GM18508 (cell line): Measurements from ENCODE around the gene SIN3A.
"Not testable (repeated sequence)": the region's sequence is repeated elsewhere in the genome, so short reads cannot be mapped to it uniquely, and the experiment has no call there.

Experiments
- ATAC-seq: cut with Tn5 transposase; IDR thresholded peaks from one replicate; pipeline ENCODE4 v1.9.1; 2021; ENCODE audit warnings: moderate number of reproducible peaks; ENCODE audit not compliant: insufficient read depth, unreplicated experiment

Gene SIN3A

DNA sequence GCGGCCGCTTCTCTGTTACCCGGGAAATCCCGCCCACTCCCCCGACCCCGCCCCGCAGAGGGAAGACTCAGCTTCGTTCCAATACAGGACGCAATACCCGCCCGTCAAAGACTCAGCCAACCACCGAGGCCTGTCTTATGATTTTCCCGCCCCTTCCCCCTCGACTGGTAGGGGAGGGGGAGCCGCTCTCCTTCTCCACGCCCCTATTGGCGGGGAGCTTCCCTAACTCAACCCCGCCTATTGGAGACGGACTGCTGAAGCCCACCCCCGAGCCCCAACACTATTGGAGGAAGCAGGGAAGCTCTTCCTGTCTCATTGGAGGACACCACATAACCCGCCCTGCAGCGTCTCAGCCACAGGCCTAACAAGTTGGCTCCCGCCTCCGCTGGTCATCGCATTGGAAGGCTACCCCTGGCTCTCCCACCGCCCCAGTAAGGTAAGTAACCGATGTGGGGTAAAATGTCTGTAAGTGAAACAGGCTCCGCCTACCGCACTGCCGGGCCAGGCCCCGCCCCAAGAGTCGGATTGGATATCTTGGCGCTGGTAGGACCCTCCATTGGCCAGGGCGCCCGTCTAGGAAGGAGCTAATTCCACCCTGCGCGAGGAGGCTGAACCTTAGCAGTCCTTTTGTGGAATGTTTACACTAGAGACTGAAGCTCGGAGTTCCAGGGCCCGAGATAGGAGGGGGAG is at the start of gene SIN3A:
Gene SIN3A (minus strand): TSS at position 17 of the 690 bp plus-strand sequence. CDS start 21,315 bp downstream, outside the sequence.
- ATAC-seq = peak; percentile 29

DNA sequence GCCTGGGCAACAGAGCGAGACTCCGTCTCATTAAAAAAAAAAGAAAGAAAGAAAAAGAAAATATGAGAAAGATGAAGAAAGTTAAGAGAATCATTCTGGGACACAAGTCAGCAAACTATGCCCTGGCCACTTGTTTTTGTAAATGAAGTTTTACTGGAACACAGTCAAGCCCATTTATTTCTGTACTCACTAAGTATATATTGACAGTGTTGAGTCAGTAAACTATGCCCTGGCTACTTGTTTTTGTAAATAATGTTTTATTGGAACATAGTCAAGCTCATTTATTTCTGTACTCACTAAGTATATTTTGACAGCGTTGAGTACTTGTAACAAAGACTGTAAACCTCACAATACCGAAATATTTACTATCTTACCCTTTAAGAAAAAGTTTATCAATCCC is 42.2 kb upstream of the SIN3A start:
- ATAC-seq = no peak

DNA sequence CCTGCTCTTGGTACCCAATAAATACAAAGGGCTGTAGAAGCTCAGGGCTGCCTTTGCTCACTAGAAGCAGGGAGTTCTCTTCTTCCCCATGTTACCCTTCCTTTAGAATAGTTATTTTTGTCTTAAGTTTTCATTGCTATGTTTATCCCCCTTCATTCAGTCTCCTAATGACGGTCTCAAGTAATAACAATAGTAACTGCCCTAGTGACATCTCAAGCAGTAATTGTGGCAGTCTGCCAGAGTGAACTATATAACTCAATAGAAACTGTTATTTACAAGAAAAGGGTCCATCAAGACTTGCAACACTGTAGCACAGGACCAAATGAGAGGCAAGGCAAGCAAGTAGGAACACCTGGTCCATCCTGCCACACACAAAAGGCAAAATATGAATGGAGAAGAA is 32.5 kb upstream of the SIN3A start:
- ATAC-seq = no peak

DNA sequence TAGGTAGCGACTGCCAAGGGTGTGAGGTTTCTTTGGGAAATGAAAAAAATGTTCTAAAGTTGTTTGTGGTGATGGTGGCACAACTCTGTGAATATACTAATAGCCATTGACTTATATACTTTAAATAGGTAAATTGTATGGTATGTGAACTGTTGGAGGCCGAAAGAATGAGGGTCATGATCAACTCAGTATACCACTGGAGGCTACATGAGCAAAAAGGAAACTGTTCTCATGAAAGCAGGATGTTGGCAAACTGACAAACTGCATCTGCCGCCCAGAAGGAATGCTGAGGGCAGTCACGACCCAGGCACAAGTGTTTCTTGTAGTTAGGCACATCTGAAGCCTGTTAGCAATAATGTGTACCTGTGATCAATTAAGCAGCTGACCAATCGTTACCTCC is 32.1 kb upstream of the SIN3A start:
- ATAC-seq = not testable (repeated sequence)

DNA sequence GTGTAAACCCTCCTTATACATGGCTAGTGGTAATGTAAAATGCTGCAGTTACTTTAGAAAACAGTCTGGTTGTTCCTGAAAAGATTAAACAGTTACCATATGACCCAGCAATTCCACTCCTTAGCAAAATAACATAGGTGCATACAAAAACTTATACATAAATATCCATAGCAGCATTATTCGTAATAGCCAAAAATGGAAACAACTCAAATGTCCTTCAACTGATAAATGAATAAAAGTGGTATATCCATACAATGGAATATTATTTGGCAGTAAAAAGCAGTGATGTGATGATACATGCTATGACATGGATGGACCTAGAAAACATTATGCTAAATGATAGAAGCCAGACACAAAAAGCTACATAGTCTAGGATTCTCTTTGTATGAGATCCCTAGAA is 31.6 kb upstream of the SIN3A start:
- ATAC-seq = no peak

DNA sequence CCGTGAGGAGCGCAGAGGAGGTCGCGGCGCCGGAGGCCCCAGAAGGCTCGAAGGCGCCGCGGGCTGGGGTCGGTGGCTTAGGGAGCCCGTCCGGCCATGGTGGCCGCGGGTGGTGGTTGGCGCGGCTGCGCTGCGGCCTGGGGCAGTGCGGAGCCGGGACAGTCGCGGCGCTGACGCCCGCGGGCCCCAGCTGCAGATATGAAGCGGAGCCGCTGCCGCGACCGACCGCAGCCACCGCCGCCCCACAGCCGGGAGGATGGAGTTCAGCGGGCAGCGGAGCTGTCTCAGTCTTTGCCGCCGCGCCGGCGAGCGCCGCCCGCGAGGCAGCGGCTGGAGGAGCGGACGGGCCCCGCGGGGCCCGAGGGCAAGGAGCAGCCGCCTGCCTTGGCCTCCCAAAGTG is 29.0 kb upstream of the SIN3A start:
- not testable (repeated sequence) for ATAC-seq

DNA sequence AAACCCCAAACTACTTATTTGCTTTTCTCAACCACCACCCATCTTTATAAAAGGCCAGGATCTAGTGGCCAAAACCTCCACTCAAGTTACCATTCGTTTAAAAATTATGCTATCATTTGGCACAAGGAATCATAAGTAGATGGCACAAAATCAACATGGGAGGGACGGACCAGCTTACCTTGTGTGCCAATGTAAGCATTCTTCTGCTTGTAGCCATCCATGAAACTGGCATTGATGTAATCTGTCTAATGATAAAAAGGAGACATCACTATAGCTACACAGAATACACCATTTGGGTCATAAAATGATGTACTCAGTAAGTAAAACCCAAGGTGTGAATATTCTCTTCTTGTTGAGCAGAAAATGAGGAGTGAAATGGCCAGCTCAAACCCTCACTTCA is 28.2 kb upstream of the SIN3A start:
- no peak for ATAC-seq

DNA sequence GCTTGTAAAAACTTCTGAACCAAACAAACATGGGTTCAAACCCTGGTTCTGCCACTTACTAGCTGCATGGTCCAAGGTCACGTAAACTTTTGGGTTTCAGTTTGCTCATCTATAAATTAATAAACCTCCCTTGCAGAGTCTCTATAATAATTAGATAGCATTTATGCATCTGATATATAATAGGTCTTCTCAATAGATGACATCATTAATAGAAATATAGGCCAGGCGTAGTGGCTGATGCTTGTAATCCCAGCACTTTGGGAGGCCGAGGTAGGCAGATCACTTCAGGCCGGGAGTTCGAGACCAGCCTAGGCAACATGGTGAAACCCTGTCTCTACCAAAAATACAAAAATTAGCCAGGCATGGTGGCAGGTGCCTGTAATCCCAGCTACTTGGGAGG is 25.6 kb upstream of the SIN3A start:
- ATAC-seq = not testable (repeated sequence)

DNA sequence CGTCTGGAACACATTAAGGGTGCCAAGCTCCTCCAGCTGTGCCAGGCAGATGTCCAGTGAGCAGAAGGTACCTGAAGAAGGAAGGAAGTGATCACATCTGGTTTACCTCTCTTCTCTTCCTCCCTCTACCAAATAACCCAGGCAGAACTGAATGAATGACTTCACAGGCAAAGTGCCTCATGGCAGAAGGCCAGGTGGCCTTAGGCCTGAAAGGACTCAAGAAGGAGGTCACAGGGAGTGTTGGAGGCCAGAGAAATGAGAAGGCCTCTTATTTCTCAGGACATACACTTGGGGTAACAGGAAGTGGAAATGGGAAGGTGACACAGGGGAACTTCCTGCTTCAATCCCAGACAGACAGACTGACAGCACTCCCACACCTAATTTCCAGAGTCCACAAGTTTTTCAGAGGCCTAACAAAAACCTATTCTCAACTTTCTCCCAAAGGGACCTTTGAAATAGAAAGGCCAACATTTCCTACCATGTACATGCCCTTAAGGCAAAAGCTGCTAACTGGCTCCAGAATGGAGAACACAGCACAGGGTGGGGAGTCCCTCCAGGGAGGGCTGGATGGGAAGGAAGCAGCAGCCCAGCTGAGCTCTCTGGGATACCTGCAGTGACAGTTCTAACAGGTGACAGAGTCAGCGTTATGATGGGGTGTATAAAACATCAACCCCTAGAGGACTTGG is 17.6 kb upstream of the SIN3A start:
- no peak for ATAC-seq

DNA sequence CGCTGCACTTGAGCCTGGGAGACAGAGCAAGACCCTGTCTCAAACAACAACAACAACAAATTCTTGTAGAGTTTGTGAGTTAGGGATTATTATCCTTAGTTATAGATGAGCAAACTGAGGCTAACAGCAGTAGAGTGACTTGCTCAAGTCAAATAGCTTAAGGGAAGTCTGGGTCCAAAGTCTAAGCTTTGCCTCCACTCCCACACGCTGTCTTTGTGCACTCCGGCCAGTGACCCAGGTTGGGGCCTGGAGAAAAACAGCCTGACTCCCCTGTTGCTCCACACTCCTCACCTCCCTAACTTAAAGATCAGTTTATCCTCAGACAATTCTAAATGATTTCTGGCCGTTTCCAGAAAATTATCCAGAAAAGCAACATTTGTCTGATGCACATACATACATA is 9.2 kb upstream of the SIN3A start:
- ATAC-seq = no peak

DNA sequence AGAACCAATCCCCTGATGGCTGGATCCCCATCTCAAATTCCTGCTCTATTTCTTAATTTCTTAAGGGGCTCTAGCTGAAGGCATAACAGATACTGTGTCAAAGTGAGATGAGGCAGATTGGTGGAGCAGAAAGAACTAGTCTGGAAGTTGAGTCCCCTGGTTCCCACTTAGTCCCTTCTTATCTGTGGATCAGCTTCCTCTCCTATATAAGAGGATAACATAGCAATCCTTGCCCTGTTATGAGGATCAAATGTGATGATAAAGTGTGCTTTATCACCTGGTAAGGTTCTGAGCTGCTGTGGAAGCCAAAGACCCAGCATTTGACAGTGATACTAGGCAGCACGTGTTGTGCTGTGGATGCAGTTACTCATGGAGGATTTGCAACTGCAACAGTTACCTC is 8.1 kb upstream of the SIN3A start:
- ATAC-seq = no peak

DNA sequence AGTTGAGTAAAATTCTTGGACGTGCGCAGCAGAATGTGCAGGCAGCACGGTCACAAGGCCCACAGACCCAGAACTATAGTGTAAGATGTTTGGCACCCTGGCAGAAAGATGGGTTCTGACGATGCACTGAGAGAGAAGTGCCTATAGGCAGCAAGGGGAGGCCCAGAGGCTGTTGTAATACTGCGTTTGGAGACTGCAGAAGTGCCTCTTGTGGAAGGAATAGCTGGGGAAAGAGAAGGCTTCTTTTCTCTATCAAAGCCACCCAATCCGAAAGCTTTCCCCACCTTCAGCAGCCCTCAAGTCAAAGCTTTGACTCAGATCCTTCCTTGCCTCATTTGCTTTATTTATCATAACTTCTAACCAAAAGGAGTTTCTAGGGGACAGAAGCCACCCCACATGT is 5.2 kb upstream of the SIN3A start:
- ATAC-seq = no peak

DNA sequence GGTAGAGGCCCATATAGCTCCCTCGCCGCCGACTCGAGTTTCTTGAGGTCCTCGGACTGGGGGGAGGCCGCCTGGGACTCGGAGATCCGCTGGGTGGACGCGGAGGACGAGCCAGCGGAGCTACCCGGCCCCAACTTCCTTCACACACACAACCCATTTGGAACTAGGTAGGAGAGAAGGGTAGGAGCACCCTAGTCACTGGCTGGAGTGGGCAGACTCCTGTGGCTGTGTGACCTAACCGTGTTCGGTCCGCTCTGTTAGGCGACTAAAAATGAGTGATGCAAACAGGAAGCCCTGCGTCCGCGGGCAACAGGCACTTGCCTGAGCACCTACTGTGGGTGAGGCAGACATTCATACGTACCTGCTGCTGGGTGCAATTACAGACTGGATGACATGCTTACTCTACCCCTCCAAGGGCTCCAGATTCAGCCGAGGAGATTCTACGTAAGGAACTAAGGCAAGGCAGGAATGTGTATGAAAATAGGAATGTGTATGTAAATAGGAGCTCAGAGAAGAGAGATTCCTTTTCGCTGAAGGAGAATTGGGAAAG is 4.6 kb upstream of the SIN3A start:
- no peak for ATAC-seq

DNA sequence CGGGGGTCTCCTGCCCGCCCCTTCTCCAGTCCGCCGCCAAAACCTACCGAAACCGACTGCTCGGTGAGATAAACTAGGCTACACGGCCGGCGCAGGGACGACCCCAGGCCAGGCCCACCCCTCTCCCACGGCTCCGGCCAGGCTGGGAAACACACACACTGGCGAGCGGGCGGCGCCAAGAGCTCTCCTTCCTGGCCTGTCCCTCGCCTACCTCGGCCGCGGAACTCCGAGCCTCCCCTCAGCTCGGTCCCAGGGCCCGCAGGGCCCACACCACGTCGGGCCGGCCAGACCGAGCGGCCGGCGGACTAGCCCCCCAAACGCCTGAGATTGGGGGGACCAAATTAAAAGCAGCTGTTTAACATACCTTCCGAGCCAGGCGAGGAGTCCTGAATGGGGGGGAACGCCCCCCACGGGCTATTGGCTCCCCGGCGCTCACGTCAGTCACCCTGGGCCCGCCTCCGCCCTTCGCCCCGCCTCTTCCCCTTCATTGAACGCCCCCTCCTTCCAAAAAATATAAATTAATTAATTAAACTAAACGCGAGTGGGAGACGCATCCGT is 4.0 kb upstream of the SIN3A start:
- no peak for ATAC-seq

DNA sequence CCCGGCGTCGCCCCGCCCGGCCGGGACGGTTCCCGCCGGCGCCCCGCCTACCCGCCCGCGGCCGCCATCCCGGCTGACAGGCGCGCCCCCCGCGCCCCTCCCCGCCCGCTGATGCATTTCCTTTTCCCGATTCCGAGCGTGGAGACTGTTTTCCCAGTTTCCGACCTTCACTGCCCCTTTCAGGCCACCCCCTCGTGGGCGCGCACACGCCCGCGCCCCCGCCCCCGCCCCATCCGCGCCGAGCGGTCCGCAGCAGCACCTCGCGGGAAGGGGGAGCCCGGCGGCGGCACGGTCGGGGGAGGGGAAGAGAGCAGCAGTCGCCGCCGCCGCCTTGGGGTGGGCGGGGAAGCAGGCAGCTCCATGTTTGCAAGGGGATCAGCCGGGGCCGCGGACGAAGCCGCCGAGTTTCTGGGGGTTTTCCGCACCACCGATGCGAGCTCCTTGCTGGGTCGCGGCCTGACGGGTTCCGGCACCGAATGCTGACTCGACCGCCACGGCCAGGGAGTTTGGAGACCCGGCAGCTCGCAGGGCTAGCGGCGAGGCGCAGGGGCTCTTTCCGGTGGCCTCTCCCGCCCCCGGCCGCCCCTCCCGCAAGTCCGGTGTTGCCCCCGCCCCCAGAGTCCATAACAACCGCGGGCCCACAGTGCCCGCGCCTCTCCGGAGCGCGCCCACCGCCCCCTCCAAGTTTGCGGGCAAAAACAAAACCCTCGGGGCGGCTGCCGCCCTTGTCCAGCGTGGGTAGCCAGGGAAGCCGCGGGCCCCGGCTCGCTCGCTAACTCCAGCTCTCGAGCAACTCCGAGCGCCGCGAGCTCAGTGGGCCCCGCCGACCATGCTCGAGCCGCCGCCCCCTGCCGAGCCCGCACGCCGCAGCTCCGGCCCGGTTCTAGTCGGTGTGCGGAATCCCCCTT is 3.2 kb upstream of the SIN3A start:
- no peak for ATAC-seq

DNA sequence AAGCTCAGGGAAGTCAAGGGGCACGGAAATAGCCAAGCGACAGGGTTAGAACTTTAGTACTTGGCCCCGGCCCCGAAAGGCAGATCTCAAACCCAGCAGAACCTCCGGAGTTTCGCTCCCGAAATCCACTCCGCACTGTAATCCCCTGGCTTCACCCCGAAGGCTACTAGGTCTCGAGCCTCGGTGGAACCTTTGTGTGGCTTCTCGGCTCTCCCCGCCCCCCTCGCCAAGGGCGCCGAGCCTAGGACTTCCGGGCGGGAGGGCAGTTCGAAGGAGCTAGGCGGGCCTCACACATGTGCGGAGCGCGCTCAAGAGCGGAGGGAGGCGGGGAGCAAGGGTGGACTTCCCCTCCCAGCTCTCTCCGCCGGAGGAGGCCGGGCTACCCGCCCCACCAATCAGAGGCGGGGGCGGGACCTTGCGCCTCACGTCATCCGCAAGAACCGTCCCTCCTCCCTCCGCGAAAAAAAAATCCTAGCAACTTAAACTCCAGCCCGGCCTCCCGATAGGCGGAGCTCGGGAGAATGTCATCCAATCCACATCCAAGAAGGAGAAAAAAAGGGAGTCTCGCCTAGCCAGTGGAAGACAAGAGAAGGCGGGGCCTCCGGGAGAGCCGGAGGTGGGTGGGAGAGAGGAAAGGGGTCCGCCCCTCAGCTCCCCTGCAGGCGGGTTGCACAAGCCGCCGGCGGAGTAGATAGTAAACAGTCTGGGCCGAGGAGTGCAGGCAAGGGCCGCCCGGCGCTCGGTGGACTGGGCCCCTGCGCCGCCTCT is 2.4 kb upstream of the SIN3A start:
- ATAC-seq = peak; percentile 25

DNA sequence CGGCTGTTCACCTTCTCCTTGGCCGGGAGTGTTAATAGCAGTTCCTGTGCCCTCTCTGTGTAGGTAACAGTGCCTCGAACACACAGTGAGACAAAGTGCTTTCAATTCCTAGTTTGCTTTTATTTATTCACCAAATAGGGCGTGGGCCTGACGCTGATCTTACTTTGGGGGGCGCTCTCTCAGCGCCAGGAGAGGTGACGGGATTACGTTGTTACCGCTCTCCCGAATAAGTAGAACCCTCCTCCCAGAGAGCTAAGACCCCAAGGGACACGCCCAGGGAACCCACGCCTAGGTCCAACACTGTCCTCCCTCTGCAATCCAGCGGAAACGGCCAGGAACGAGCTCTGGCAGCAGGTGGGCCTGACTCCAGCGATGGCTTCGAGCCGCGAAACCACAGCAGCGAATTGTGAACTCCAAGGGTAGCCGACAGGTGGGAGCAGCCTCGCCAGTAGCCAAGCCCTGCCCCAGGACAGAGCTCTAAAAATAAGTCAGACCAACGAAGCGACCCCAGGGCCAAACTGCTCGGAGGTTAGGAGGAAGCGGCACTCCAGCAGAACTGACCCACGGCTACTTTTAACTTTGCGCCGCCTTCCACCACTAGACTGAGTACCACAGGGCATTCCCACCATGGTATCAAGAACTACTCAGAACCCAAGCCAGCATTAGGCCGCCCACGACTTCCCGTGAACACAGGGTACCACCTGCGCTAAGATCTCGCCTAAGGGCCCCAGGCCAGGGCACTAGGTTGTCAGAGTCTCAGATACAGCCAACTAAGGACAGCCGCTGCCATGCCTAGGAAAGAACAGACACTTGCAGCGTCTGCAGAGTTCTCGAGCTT is 1.6 kb upstream of the SIN3A start:
- no peak for ATAC-seq

DNA sequence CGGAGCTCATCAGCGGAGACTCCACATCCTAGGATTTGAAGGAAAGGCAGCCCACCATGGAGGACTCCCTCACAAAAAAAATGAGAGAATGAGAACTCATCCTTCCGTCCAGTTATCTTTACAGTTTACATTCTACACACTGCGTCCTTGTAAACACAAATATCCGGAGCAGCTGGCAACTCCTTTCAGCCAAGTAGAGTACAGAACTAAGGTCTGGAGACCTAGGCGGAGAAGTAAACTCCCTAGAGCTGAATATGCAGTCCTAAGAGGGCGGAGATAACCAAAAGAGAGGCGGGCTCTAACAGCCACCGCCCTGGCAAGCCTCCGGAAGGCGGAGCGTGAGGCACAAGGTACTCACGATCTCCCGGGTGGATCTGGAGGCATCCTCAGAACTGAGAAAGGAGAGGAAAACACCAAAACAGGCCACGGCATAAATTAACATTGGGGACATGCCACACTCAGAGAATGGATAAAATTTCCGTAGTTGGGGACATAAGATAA is 924 bp upstream of the SIN3A start:
- no peak for ATAC-seq

DNA sequence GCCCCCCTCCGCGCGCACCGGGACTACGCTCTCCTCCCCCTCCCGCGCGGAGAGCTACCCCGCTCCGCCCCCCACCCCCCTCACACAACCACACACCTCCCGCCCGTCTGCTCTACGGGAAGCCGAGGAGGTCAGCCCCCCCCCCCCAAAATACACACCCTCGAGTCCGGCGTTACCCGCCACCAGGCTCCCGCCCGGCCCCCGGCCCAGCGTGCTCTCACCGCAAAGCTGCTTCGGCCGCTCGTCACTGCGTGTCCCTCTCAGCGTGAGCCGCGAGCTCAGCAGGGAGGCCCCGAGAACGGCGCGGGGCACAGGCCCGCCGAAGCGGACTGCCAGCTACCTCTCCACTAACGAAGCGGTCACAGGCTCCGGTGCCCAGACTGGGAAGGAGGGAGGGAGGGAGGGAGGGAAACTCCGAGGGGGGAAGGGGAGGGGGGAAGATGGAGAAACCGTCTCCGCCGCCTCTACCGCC is 252 bp downstream of the SIN3A start:
- ATAC-seq = no peak
